Measurements from ENCODE around the gene WNK1.

GRCh38 chr12:729221-729620, 23.2 kb upstream of the WNK1 start:
- no peak for TF ChIP-seq POLR2A (IDR thresholded peaks at IDR 0.05)
- TF ChIP-seq, protein P1, sequence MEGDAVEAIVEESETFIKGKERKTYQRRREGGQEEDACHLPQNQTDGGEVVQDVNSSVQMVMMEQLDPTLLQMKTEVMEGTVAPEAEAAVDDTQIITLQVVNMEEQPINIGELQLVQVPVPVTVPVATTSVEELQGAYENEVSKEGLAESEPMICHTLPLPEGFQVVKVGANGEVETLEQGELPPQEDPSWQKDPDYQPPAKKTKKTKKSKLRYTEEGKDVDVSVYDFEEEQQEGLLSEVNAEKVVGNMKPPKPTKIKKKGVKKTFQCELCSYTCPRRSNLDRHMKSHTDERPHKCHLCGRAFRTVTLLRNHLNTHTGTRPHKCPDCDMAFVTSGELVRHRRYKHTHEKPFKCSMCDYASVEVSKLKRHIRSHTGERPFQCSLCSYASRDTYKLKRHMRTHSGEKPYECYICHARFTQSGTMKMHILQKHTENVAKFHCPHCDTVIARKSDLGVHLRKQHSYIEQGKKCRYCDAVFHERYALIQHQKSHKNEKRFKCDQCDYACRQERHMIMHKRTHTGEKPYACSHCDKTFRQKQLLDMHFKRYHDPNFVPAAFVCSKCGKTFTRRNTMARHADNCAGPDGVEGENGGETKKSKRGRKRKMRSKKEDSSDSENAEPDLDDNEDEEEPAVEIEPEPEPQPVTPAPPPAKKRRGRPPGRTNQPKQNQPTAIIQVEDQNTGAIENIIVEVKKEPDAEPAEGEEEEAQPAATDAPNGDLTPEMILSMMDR (IDR thresholded peaks at IDR 0.05 in 4 of 5, conservative IDR thresholded peaks at IDR 0.05 in 1 of 5), result no peak

Measured in gastrocnemius medialis (tissue), 4 donors.